Activated B cell treated with CpG ODN at 0.5 μM for 24 hours (primary cell): ENCODE measurements around the gene ENPP1. TPM values are rescaled to one million over a fixed set of nuclear protein-coding genes. Genes with fewer than 3 reads are reported as not detected.
"Not testable (repeated sequence)": the region's sequence is repeated elsewhere in the genome, so short reads cannot be mapped to it uniquely, and the experiment has no call there.

Experiments
- ATAC-seq: fragments of 200-7000 bp; cut with Tn5 transposase; one replicate; pipeline ENCODE4 v1.10.0; 2021; ENCODE audit warnings: low read depth, mild to moderate bottlenecking, moderate library complexity
- CTCF ChIA-PET: fragments of 350-600 bp; sonication (Branson Sonifier 250); formaldehyde crosslinking; loops from one replicate; lab custom pipeline; 2021; ENCODE audit warnings: antibody characterized with exemption; lab: Charles Lee
- POLR2A ChIA-PET: fragments of 350-600 bp; sonication (Branson Sonifier 250); formaldehyde crosslinking; loops from one replicate; lab custom pipeline; 2021; ENCODE audit warnings: antibody characterized with exemption; lab: Charles Lee
- DNase-seq: peaks from one replicate; pipeline ENCODE4 v3.0.0; 2022
- H3K27ac Mint-ChIP-seq: one replicate; pipeline ENCODE4 v1.8.0; 2020; ENCODE audit warnings: mixed read lengths
- H3K27me3 Mint-ChIP-seq: one replicate; pipeline ENCODE4 v1.8.0; 2021; ENCODE audit warnings: mixed read lengths
- H3K36me3 Mint-ChIP-seq: one replicate; pipeline ENCODE4 v1.8.0; 2021; ENCODE audit warnings: low read depth, mixed read lengths
- H3K4me1 Mint-ChIP-seq: one replicate; pipeline ENCODE4 v1.8.0; 2021; ENCODE audit warnings: mixed read lengths
- H3K4me3 Mint-ChIP-seq: one replicate; pipeline ENCODE4 v1.8.0; 2020; ENCODE audit warnings: mild to moderate bottlenecking, mixed read lengths
- H3K9me3 Mint-ChIP-seq: one replicate; pipeline ENCODE4 v1.8.0; 2020; ENCODE audit warnings: mixed read lengths
- intact Hi-C: fragments of 100-400 bp; cut with micrococcal nuclease; formaldehyde crosslinking; loops from one replicate; pipeline ENCODE4 v1.15.1; 2024
- total RNA-seq: library from RNA; stranded (reverse); gene quantifications from 2 replicates; pipeline ENCODE4 v1.2.3, GENCODE V29; 2022
- TF ChIP-seq, protein P1 (sequence below): fragments of 200-600 bp; IDR thresholded peaks from one replicate; pipeline ENCODE4 v1.8.0; 2022; ENCODE audit warnings: antibody characterized with exemption, mild to moderate bottlenecking

ENPP1 gene
- total RNA-seq, 1 donor from 2014 or later: 1.3 TPM

DNA sequence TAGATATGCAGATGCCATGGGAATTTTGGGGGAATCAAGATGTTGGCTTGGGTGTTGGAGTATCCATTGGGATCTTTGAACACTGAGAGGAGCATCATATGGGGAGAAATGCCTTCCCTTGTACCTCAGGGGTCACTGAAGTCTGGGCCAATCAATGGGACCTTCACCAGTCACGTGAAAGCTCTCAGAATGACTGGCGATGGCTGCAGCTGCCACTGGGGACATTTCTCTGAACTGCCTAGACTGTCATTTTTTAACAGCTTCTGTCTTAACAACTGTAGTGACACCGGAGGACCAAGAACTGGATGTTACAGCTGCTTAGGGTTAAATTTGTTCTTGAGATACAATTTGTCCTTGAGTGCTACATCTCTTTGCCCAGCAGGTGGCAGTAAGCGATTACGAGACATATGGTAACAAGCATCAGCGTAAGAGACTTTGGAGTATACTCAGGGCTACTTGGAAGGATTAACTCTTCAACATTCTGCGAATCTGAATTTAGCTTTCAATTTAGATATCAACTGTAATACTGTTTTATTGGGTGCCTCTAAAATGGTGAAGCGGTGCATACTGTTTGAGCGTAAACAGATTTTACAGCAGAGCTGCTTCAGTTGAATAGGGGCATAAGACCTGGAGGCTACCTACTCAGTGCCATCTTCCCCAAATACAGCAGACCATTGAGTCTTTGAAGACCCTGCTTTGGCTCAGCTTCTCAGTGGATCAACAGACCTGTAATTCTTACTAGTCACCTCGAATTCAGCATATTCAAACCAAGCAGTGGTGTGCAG is 107.3 kb downstream of the ENPP1 start:
- DNase-seq (no peak), ATAC-seq (peak; percentile 75)
- intact Hi-C loops: loop anchor here (1.0 to 10.0 kb wide), 9 partner anchors 108 to 718 kb away; partner anchors contain the start of genes ENPP1 and MED23
- peaks cover 26% of the 10 kb centered on the region for H3K4me1 Mint-ChIP-seq
- TF ChIP-seq, protein P1, sequence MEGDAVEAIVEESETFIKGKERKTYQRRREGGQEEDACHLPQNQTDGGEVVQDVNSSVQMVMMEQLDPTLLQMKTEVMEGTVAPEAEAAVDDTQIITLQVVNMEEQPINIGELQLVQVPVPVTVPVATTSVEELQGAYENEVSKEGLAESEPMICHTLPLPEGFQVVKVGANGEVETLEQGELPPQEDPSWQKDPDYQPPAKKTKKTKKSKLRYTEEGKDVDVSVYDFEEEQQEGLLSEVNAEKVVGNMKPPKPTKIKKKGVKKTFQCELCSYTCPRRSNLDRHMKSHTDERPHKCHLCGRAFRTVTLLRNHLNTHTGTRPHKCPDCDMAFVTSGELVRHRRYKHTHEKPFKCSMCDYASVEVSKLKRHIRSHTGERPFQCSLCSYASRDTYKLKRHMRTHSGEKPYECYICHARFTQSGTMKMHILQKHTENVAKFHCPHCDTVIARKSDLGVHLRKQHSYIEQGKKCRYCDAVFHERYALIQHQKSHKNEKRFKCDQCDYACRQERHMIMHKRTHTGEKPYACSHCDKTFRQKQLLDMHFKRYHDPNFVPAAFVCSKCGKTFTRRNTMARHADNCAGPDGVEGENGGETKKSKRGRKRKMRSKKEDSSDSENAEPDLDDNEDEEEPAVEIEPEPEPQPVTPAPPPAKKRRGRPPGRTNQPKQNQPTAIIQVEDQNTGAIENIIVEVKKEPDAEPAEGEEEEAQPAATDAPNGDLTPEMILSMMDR: peak; percentile 29
- no peaks in the 10 kb centered on the region for H3K36me3 Mint-ChIP-seq
- CTCF ChIA-PET: interaction anchor here (0.6 to 3.1 kb wide), 25 partner anchors 8 to 569 kb away, joined by 3 to 24 read pairs (median 4); partner anchors contain the start of gene MED23
- no peak overlapping the region for H3K4me3 Mint-ChIP-seq
- H3K27me3 Mint-ChIP-seq: peaks cover 30% of the 10 kb centered on the region
- no peaks in the 10 kb centered on the region for H3K9me3 Mint-ChIP-seq
- POLR2A ChIA-PET: no interaction called here
- no peak overlapping the region for H3K27ac Mint-ChIP-seq

DNA sequence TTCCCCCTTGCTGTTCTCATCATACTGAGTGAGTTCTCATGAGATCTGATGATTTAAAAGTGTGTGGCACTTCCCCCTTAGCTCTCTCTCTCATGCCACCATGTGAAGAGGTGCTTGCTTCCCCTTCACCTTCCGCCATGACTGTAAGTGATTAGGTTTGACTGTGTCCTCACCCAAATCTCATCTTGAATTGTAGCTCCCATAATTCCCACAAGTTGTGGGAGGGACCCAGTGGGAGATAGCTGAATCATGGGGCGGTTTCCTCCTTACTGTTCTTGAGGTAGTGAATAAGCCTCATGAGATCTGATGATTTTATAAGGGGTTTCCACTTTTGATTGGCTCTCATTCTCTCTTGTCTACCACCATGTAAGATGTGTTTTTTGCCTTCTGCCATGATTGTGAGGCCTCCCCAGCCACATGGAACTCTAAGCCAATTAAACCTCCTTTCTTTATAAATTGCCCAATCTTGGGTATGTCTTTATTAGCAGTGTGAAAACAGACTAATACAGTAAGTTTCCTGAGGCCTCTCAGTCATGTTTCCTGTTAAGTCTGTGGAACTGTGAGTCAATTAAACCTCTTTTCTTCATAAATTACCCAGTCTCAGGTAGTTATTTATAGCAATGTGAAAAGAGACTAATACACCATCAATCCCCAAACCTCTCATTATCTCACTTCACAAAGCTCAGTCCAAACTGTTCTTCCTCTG is 108.4 kb downstream of the ENPP1 start:
- H3K36me3 Mint-ChIP-seq, H3K27ac Mint-ChIP-seq, H3K4me3 Mint-ChIP-seq, H3K9me3 Mint-ChIP-seq, ATAC-seq, DNase-seq, POLR2A ChIA-PET: not testable (repeated sequence)
- Mint-ChIP-seq H3K27me3 (peaks cover 24% of the 10 kb centered on the region), H3K4me1 (peaks cover 26% of the 10 kb centered on the region)
- CTCF ChIA-PET: interaction anchor here (1.0 to 3.1 kb wide), 13 partner anchors 9 to 382 kb away, joined by 3 to 24 read pairs (median 6); no protein-coding TSS in a partner anchor
- intact Hi-C loops: loop anchor here (5.0 to 10.0 kb wide), 2 partner anchors 361 to 479 kb away; no protein-coding TSS in a partner anchor

DNA sequence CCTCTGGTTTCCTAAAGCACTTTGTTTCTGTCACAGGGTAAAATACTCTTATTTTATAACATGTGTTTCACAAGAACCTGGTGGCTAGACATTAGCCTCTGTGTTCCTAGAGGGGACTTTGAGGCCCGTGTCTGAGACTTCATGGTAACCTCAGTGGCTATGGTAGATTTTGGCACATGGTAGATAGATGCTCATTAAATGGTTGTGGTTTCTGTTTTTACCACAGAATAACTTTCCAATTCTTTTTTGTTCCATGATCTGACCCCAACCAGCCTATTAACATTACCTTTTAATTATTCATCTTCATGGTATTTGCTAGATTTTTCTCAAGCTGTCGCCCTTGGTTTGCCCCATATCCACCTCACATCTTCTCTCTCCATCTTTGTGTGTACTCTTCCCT is 109.0 kb downstream of the ENPP1 start:
- Mint-ChIP-seq H3K27me3 (peaks cover 19% of the 10 kb centered on the region), H3K4me1 (peaks cover 26% of the 10 kb centered on the region), H3K27ac (no peak overlapping the region), H3K36me3 (no peaks in the 10 kb centered on the region), H3K9me3 (no peaks in the 10 kb centered on the region), H3K4me3 (no peak overlapping the region)
- ChIA-PET POLR2A (no interaction called here), CTCF (interaction anchor here (1.7 kb wide), 1 partner anchor 301 kb away, joined by 5 read pairs; no protein-coding TSS in a partner anchor)
- TF ChIP-seq, protein P1: no peak
- intact Hi-C loops: loop anchor here (5.0 to 10.0 kb wide), 2 partner anchors 360 to 478 kb away; no protein-coding TSS in a partner anchor
- no peak for DNase-seq
- no peak for ATAC-seq

DNA sequence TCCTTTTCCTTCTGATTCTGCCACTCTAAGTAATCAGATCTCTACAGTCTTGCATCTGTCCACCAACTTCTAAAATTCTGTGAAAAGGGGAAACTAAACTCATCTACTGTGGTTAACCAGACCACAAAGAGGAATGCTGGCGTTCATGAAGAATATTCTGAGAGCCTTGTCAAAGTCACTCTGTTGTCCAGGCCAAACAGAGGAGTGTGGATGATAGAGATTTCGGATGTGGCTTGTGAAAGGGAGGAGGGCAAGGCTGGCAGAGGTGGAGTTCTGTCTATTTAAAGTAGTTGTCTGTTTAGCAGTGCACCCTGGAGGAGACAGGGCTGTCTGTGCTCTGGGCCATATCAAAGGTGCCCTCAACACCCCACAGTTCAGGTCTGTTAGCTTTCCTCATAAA is 109.5 kb downstream of the ENPP1 start:
- H3K4me1 Mint-ChIP-seq: peaks cover 26% of the 10 kb centered on the region
- H3K4me3 Mint-ChIP-seq: no peak overlapping the region
- no peaks in the 10 kb centered on the region for H3K36me3 Mint-ChIP-seq
- no peak overlapping the region for H3K27ac Mint-ChIP-seq
- TF ChIP-seq, protein P1: no peak
- H3K27me3 Mint-ChIP-seq: peaks cover 19% of the 10 kb centered on the region
- H3K9me3 Mint-ChIP-seq: peaks cover 2% of the 10 kb centered on the region
- ATAC-seq (peak; percentile 14), DNase-seq (no peak)
- POLR2A ChIA-PET: no interaction called here
- CTCF ChIA-PET: interaction anchor here (1.0 to 1.7 kb wide), 4 partner anchors 222 to 363 kb away, joined by 3 to 6 read pairs (median 5); no protein-coding TSS in a partner anchor
- intact Hi-C loops: loop anchor here (5.0 to 10.0 kb wide), 2 partner anchors 360 to 477 kb away; no protein-coding TSS in a partner anchor

DNA sequence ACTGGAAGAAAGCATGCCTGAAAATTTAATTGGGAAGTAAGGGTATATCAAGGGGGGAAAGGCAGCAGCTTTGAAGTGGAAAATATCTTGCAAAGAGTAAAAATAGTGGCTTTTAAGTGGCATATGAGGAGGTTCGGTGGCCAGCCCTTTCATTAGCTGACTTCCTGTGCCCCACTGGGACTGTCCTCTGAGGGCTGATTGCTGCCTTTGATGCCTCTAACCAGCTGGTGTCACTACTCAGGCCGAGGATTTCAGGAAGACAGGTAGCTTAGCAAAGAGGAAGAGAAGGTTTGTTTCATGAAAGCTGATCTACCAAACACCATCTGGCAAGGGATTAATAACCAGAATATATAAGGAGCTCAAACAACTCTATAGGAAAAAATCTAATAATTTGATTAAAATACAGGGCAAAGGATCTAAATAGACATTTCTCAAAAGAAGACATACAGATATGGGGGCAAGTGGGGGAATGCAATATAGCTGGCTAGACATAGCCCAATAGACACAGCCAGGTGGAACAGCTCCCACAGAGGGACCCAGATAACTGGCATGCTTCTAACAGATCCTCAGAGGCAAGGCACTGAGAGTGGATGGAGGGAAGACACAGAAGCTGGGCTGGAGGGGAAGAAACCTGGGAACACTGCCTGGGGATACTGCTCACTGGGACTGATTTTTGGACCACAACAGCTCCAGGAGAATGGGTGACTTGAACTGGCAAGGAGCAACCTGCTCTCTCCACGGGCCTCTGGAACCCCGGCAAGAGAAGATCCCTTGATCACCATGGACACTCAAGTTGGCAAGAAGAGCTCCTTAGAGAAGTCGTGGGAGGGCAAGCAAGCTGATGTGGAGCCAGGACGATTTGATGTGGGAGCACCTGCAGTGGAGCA is 110.2 kb downstream of the ENPP1 start:
- ChIA-PET CTCF (interaction anchor here (1.0 to 1.7 kb wide), 4 partner anchors 223 to 362 kb away, joined by 3 to 6 read pairs (median 5); no protein-coding TSS in a partner anchor), POLR2A (no interaction called here)
- H3K4me1 Mint-ChIP-seq: peaks cover 26% of the 10 kb centered on the region
- intact Hi-C loops: loop anchor here (5.0 to 10.0 kb wide), 2 partner anchors 359 to 477 kb away; no protein-coding TSS in a partner anchor
- peaks cover 17% of the 10 kb centered on the region for H3K27me3 Mint-ChIP-seq
- DNase-seq: no peak
- H3K9me3 Mint-ChIP-seq: peaks cover 5% of the 10 kb centered on the region
- H3K36me3 Mint-ChIP-seq: no peaks in the 10 kb centered on the region
- no peak overlapping the region for H3K27ac Mint-ChIP-seq
- no peak overlapping the region for H3K4me3 Mint-ChIP-seq
- ATAC-seq: peak; percentile 40
- TF ChIP-seq, protein P1: no peak
